HT1080 (cell line): ENCODE data around the gene NRCAM. TPM values are rescaled to one million over a fixed set of nuclear protein-coding genes. Genes with fewer than 3 reads are reported as not detected.
"Not testable (repeated sequence)": the region's sequence is repeated elsewhere in the genome, so short reads cannot be mapped to it uniquely, and the experiment has no call there.

Experiments
- DNase-seq: peaks from one replicate; pipeline ENCODE4 v3.0.0-alpha.2; 2015; ENCODE audit warnings: low read depth
- total RNA-seq: library from RNA; depleted of rRNA; stranded (reverse); fragments of >200 nt; shearing (Covaris generic); gene quantifications from 2 replicates; pipeline ENCODE4 v1.2.3, GENCODE V29; 2014

Gene NRCAM
- total RNA-seq, 1 experiment from 2014 or later, result 14.6 TPM

GRCh38 chr7:108348913-108349312 is 107.3 kb downstream of the NRCAM start:
- peak; percentile 67 for DNase-seq

- DNase-seq, result peak; percentile 28
Measured at GRCh38 chr7:108347616-108348015, 108.6 kb downstream of the NRCAM start.

- DNase-seq, result no peak
Measured at GRCh38 chr7:108345710-108346336, 110.4 kb downstream of the NRCAM start.

- no peak for DNase-seq
Measured at GRCh38 chr7:108340856-108341411, 115.3 kb downstream of the NRCAM start.

- DNase-seq, result not testable (repeated sequence)
Measured at GRCh38 chr7:108340406-108340805, 115.8 kb downstream of the NRCAM start.

- peak; percentile 7 for DNase-seq
Measured at GRCh38 chr7:108335269-108335918, 120.8 kb downstream of the NRCAM start.

GRCh38 chr7:108332937-108333336 is 123.3 kb downstream of the NRCAM start:
- DNase-seq, result no peak

- no peak for DNase-seq
Measured at GRCh38 chr7:108331971-108332370, 124.3 kb downstream of the NRCAM start.

GRCh38 chr7:108330227-108330626 is 126.0 kb downstream of the NRCAM start:
- DNase-seq, result no peak

GRCh38 chr7:108329514-108329913 is 126.7 kb downstream of the NRCAM start:
- no peak for DNase-seq

- DNase-seq, result no peak
Measured at GRCh38 chr7:108328174-108328651, 128.0 kb downstream of the NRCAM start.

- DNase-seq, result no peak
Measured at GRCh38 chr7:108327353-108327752, 128.9 kb downstream of the NRCAM start.

- no peak for DNase-seq
Measured at GRCh38 chr7:108326938-108327337, 129.3 kb downstream of the NRCAM start.

- DNase-seq, result no peak
Measured at GRCh38 chr7:108324053-108325038, 131.9 kb downstream of the NRCAM start.

GRCh38 chr7:108322925-108323832 is 133.1 kb downstream of the NRCAM start:
- DNase-seq, result no peak

GRCh38 chr7:108322046-108322445 is 134.2 kb downstream of the NRCAM start:
- no peak for DNase-seq

GRCh38 chr7:108321359-108321758 is 134.9 kb downstream of the NRCAM start:
- no peak for DNase-seq

GRCh38 chr7:108316708-108317107 is 139.5 kb downstream of the NRCAM start:
- DNase-seq, result no peak

GRCh38 chr7:108314551-108314950 is 141.7 kb downstream of the NRCAM start:
- DNase-seq, result no peak

GRCh38 chr7:108314049-108314448 is 142.2 kb downstream of the NRCAM start:
- DNase-seq, result no peak
